Fibroblast of the aortic adventitia (primary cell): ENCODE data around the gene KCNT2. TPM values are rescaled to one million over a fixed set of nuclear protein-coding genes. Genes with fewer than 3 reads are reported as not detected.

ENCODE experiments used
- DNase-seq: peaks from one replicate; pipeline ENCODE4 v3.0.0-alpha.2; 2010; ENCODE audit warnings: low read depth
- H3K4me3 ChIP-seq: 2 replicates; pipeline ENCODE4 v1.5.1; 2011; ENCODE audit warnings: low read depth, mild to moderate bottlenecking, control low read depth, low read length, moderate library complexity
- total RNA-seq: library from RNA; depleted of rRNA; stranded (reverse); fragments of >200 nt; gene quantifications from 2 replicates; pipeline ENCODE4 v1.2.3, GENCODE V29; 2012; ENCODE audit warnings: low replicate concordance
- TF ChIP-seq, protein P1 (sequence below): IDR thresholded peaks from 2 replicates; pipeline ENCODE4 v1.5.1; 2011; ENCODE audit warnings: mild to moderate bottlenecking, low read length, control low read depth, inconsistent platforms; ENCODE audit not compliant: insufficient read depth

KCNT2 gene
- total RNA-seq, result 8.0 and 68.1 TPM in 2 replicates

DNA sequence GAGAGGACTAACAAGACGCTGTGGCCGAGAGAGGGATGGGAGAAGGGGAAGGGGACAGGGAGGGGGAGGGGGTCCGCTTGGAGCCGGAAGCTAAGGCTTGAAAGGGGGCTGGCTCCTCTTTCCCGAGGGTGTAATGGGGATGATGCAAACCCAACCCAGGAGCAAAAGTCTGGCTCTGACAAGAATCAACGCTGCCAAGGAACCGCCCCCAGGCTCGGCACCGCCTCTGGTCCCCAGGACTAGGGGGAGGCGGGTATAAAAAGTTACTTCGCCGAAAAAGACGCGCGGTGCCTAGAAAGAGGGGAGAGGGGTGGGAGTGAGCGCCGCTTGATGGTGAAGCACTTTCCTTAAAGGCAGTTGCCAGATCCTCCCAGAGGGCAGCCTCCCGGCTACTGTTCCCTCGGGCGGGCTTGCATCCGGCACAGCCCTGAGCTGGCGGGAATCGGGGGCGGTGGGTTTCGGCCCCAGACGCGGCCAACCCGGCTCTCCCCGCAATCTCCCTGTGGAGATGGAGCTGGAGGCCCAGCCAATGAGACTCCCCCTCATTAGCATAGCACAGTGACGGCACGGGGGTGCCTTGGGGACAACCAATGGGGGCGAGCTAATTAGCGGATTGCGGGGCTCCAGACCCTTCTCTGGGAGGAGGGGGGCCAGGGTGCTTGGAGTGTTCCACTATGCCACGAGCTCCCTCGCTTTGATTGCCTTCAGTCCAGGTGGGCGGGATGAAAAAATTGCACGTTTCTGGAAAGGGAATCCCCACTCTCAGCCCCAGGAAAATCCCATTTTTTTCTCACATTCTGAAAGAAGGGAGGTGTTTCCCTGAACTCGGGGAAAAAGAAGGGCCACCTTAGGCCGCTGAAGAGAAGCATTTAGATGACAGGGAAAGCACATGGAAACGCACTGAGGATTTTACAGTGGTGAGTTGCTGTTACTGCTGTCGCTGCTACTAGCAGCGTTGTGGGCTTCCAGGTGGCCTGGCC is at the start of gene KCNT2:
TSS of gene KCNT2 (minus strand) at position 51 of the 980 bp plus-strand sequence. CDS start 131 bp downstream, outside the sequence.
- TF ChIP-seq, protein P1, sequence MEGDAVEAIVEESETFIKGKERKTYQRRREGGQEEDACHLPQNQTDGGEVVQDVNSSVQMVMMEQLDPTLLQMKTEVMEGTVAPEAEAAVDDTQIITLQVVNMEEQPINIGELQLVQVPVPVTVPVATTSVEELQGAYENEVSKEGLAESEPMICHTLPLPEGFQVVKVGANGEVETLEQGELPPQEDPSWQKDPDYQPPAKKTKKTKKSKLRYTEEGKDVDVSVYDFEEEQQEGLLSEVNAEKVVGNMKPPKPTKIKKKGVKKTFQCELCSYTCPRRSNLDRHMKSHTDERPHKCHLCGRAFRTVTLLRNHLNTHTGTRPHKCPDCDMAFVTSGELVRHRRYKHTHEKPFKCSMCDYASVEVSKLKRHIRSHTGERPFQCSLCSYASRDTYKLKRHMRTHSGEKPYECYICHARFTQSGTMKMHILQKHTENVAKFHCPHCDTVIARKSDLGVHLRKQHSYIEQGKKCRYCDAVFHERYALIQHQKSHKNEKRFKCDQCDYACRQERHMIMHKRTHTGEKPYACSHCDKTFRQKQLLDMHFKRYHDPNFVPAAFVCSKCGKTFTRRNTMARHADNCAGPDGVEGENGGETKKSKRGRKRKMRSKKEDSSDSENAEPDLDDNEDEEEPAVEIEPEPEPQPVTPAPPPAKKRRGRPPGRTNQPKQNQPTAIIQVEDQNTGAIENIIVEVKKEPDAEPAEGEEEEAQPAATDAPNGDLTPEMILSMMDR, result no peak
- peak; percentile 61 for DNase-seq
- H3K4me3 ChIP-seq, result peak within 1 kb of the TSS; percentile 73

DNA sequence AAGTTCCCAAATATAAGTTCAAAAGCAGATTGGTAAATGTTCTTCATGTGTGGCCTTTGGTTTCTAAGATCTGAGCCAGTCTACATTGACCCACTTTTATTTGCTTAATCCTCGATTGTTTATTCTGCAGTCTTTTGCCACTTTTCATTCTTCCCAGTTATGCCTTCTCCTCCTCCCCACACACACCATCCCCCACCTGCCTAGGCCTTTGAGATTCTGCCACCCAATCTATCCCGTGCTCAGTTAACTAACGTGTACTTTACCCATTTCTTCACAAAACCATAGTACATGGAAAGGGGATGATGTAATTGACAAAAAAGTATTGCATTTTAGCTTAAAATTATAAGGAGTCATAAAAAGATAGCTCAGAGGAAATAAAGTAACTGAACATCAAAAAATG is 47.3 kb upstream of the KCNT2 start:
- no peak overlapping the region for H3K4me3 ChIP-seq
- DNase-seq, result no peak
- TF ChIP-seq, protein P1, result no peak

DNA sequence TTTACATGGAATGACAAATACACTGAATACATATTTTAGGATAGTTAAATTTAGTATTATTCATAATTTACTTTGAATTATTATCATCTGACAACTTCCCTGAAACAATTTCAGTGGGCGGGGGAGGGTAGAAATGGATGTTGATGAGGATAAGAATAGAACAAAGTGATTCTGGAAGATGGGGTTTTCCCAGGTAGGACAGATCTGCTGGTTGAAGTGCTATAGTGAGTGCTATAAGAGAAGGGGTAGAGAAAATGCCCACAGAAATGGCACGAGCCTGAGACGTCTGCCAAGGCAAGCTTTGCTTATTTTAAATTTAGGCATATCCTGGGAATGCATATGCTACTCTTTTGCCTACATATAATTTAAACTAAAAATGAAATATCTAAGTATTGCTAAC is 46.8 kb upstream of the KCNT2 start:
- TF ChIP-seq, protein P1, result no peak
- no peak for DNase-seq
- H3K4me3 ChIP-seq, result no peak overlapping the region

DNA sequence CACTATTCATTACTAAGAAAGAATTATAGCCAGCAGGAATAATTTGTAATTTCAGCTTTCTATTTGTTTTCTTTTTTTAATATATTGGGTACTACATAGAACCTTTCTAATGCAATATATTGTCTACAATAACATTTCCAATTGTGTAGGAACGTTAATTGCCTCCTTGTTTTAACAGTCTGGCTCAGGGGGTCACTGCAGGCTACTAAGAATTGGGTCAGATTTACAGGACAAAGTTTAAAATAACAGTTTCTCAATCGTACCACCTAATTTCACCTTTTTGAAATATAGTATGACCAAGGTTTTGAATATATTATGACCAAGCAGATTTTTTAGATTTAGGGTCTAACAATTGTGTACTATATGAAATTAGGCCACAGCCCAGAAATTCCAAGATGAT is 46.0 kb upstream of the KCNT2 start:
- H3K4me3 ChIP-seq, result peak overlapping the region; percentile 45
- no peak for DNase-seq
- TF ChIP-seq, protein P1, result no peak

DNA sequence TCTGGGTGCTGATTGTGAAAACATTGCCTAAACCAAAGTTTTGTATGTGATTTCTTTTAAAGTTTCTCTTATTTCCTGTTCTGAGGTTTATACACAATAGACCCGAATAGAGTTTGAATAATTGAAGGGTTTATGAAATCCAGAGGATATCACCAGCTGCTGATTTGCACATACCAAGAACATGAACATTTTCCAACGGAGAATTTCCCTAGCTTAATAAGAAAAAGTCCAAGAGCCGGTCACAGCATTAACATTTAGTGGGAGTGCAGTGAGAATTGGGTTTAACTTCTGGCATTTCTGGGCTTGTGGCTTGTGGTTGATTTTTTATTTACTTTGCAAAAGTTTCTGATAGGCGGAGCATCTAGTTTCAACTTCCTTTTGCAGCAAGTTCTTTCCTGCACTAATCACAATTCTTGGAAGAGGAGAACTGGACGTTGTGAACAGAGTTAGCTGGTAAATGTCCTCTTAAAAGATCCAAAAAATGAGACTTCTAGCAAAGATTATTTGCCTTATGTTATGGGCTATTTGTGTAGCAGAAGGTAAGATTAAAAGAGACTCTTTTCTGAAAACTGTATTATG is 43.5 kb upstream of the KCNT2 start, which contains the start of gene CFH:
TSS of gene CFH (plus strand) at position 407 of the 579 bp plus-strand sequence. CDS start at position 482, 75 bp downstream.
- peak within 1 kb of the TSS; percentile 61 for H3K4me3 ChIP-seq
- peak; percentile 94 for DNase-seq
- TF ChIP-seq, protein P1, result no peak

DNA sequence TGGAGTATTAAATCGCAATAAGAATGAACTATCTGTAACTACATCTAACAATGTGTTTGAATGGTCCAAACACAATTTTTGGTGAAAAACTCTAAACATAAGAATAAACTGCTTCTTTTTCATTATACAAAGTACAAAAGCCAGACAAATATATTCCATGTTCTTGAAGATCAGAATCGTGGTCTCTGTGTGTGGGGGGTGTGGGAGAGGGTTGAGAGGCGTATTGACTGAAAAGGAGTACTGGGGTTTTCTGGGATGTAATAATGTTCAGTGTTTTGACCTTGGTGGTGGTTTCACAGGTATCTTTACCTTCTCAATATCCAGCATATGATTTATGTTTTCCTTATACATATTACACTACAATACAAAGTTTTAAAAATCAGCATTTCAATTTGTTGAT is 42.8 kb upstream of the KCNT2 start:
- H3K4me3 ChIP-seq, result no peak overlapping the region
- no peak for DNase-seq

More for the DNA sequence above, 42.8 kb upstream of the KCNT2 start:
- TF ChIP-seq, protein P1, result no peak
